Spleen (tissue), 11 donors: ENCODE measurements around the gene ERGIC1. TPM values are rescaled to one million over a fixed set of nuclear protein-coding genes. Genes with fewer than 3 reads are reported as not detected.

ENCODE experiments used
- DNase-seq: peaks from one replicate; pipeline ENCODE4 v3.0.0-alpha.2; 2020
- H3K27ac ChIP-seq, 8 donors: fragments of 200-600 bp; sonication (generic) in 7 of 8; 1 replicate in 4 of 8; 2 replicates in 4 of 8; pipeline versions ENCODE4 v1.5.0 to v1.8.0; 2016 to 2021; ENCODE audit warnings: inconsistent platforms in 4 of 8, mild to moderate bottlenecking in 4 of 8, moderate library complexity in 1 of 8
- H3K27me3 ChIP-seq, 7 donors: fragments of 200-600 bp; sonication (generic) in 6 of 7; replicated peaks in 1 of 7; 1 replicate in 4 of 7; 2 replicates in 3 of 7; pipeline versions ENCODE4 v1.5.0 to v1.8.0; 2016 to 2021; ENCODE audit warnings: inconsistent platforms in 3 of 7, mild to moderate bottlenecking in 1 of 7
- H3K36me3 ChIP-seq, 6 donors: fragments of 200-600 bp; sonication (generic) in 5 of 6; 1 replicate in 4 of 6; 2 replicates in 2 of 6; pipeline versions ENCODE4 v1.5.0 to v1.8.0; 2016 to 2021; ENCODE audit warnings: inconsistent platforms in 2 of 6
- H3K4me1 ChIP-seq, 6 donors: fragments of 200-600 bp; sonication (generic) in 5 of 6; 1 replicate in 3 of 6; 2 replicates in 3 of 6; pipeline versions ENCODE4 v1.5.0 to v1.8.0; 2016 to 2021; ENCODE audit warnings: inconsistent platforms in 3 of 6
- H3K4me3 ChIP-seq, 8 donors: fragments of 200-600 bp; sonication (generic) in 7 of 8; 1 replicate in 4 of 8; 2 replicates in 4 of 8; pipeline versions ENCODE4 v1.5.0 to v1.8.0; 2016 to 2021; ENCODE audit warnings: inconsistent platforms in 4 of 8, mild to moderate bottlenecking in 4 of 8, moderate library complexity in 2 of 8
- H3K9me3 ChIP-seq, 8 donors: fragments of 200-600 bp; sonication (generic) in 7 of 8; 1 replicate in 4 of 8; 2 replicates in 4 of 8; pipeline versions ENCODE4 v1.5.0 to v1.8.0; 2016 to 2021; ENCODE audit warnings: inconsistent platforms in 4 of 8
- POLR2A ChIP-seq, 3 donors: fragments of 450-650 bp; IDR thresholded peaks; one replicate each; pipeline ENCODE4 v1.5.1; 2017; ENCODE audit warnings: antibody characterized with exemption in 3 of 3, mild to moderate bottlenecking in 1 of 3
- POLR2AphosphoS5 ChIP-seq, 3 donors: sonication (generic); formaldehyde crosslinking; IDR thresholded peaks; one replicate each; pipeline ENCODE4 v1.5.1; 2017; ENCODE audit warnings: antibody characterized with exemption in 3 of 3
- WGBS, 5 donors: extraction: QIAGEN DNeasy Blood & Tissue Kit in 3 of 5; methylation state at CpG; one replicate each; pipeline versions ENCODE4 v1.1.5 to v1.1.7; 2013 to 2018; 5-methylcytosine and 5-hydroxymethylcytosine counted together
- intact Hi-C: fragments of 100-400 bp; cut with DNase I; formaldehyde crosslinking; loops from one replicate; pipeline ENCODE4 v1.15.0; 2023; ENCODE audit warnings: low total_unique reads
- polyA plus RNA-seq, 3 donors: library from polyadenylated mRNA; stranded (reverse); fragments of 200-250 nt; gene quantifications; one replicate each; pipeline ENCODE4 v1.2.1, GENCODE V29; 2013
- total RNA-seq, 7 donors: library from RNA; depleted of rRNA in 3 of 7; stranded (reverse); fragments of >200 nt in 3 of 7; fragmentation: NEBNext Ultra II Directional in 4 of 7; extraction: Animal tissue kit (Norgen Biotek cat#: 25700) in 4 of 7; gene quantifications; one replicate each; pipeline versions ENCODE4 v1.1.0 to v1.2.1, GENCODE V29; 2016 to 2021
- TF ChIP-seq, protein P1 (sequence below), 11 experiments: fragments of 200-600 bp in 7 of 11; fragments of 450-650 bp in 4 of 11; sonication (generic) in 4 of 11; IDR thresholded peaks in 8 of 11; conservative IDR thresholded peaks in 3 of 11; 1 replicate in 7 of 11; 2 replicates in 4 of 11; pipeline versions ENCODE4 v1.4.0 to v1.8.0; 2016 to 2021; ENCODE audit warnings: antibody characterized with exemption in 11 of 11, inconsistent platforms in 4 of 11, mild to moderate bottlenecking in 1 of 11
- donor health status: healthy with polysubstance abuse.
- donor health status: DM: no; HTN: no; CAD: no; lungs with moderate emphysema.
- donor health status: DM: no; HTN: no; CAD: no.
- donor health status: Bipolar disorder and iron deficiency.
- donor health status: healthy.
- donor health status: DM: no; HTN: no; CAD: no.
- donor health status: DM: yes; HTN: yes; CAD: no.

ERGIC1 gene
- total and polyA plus RNA-seq, 10 donors, result 36.9 to 166 (median 125) TPM

DNA sequence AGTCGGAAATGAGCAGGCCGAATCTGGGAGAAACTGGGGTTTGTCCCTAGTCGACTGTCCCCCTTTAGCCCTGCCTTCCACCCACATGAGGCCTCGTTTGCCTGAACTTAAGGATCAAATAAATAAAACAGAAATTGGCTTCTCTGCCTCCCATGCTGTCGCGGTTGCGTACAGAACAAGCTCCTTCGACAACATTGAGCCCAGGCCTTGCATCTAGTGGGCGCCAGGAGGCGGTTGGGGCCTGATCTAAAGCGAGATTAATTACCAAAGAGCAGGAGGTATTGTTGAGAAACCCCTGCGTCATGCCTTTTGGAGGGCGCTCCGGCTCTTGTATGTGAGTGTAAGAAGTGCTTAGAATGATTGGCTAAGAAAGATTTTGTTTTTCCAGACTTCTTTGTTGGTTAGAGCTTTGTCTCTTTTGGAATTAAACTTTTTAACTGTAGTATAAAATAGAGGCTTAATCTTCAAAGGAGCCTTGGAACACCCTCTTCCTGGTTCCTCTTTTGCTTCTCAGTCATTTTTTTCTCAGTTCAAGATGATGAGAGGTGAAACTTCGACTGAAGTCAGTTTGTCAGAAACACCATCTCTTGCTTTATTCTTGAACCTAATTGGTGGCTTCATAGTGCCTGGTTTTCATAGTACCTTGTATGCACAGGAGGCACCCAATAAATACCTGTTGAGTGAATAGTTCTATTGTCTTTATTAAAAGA is 150.3 kb downstream of the ERGIC1 start:
- TF ChIP-seq, protein P1, sequence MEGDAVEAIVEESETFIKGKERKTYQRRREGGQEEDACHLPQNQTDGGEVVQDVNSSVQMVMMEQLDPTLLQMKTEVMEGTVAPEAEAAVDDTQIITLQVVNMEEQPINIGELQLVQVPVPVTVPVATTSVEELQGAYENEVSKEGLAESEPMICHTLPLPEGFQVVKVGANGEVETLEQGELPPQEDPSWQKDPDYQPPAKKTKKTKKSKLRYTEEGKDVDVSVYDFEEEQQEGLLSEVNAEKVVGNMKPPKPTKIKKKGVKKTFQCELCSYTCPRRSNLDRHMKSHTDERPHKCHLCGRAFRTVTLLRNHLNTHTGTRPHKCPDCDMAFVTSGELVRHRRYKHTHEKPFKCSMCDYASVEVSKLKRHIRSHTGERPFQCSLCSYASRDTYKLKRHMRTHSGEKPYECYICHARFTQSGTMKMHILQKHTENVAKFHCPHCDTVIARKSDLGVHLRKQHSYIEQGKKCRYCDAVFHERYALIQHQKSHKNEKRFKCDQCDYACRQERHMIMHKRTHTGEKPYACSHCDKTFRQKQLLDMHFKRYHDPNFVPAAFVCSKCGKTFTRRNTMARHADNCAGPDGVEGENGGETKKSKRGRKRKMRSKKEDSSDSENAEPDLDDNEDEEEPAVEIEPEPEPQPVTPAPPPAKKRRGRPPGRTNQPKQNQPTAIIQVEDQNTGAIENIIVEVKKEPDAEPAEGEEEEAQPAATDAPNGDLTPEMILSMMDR (IDR thresholded peaks at IDR 0.05 in 8 of 11, conservative IDR thresholded peaks at IDR 0.05 in 3 of 11), result peak in 10 of 11 experiments; percentile 25 to 76 (median 52)
- TF ChIP-seq POLR2A (IDR thresholded peaks at IDR 0.05) (no peak), POLR2AphosphoS5 (IDR thresholded peaks at IDR 0.05) (peak in 1 of 3 donors; percentile 64)
- Histone ChIP-seq H3K4me1 (peaks cover 19 to 62% (median 48%) of the 10 kb centered on the region in 6 donors), H3K4me3 (peak overlapping the region; percentile 87 to 98 (median 94)), H3K9me3 (no peaks in the 10 kb centered on the region), H3K27me3 (no peaks in the 10 kb centered on the region), H3K27ac (peak overlapping the region; percentile 91 to 98 (median 96)), H3K36me3 (peaks cover 0 to 34% (median 23%) of the 10 kb centered on the region in 6 donors)
- peak; percentile 86 for DNase-seq
- intact Hi-C loops, result no loop called here
- WGBS, 5 donors, result 0 to 1% (median 0%) methylated on average over 15 of the region's 15 CpGs

DNA sequence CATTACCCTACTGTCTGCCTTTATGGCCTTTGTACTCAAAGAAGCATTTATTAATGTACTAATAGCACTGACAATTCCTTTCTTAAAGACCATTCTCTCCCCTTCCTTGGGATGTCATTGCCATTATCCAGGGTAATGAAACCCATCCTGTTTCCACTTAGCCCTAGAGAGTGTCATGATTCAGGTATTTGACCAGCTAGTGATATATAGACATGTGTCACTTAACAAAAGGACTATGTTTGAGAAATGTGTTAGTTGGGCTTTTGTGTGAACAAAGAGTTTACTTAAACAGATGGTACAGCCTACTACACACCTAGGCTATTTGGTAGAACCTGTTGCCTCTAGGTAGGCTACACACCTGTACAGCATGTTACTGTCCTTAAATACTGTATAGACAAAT is 151.5 kb downstream of the ERGIC1 start:
- H3K36me3 ChIP-seq, result peaks cover 0 to 45% (median 23%) of the 10 kb centered on the region in 6 donors
- H3K4me3 ChIP-seq, result peak overlapping the region in 3 of 8 donors; percentile 94 to 98 (median 94)
- peak overlapping the region in 4 of 8 donors; percentile 18 to 98 (median 96) for H3K27ac ChIP-seq
- no peak for DNase-seq
- no peaks in the 10 kb centered on the region for H3K9me3 ChIP-seq
- peaks cover 19 to 74% (median 48%) of the 10 kb centered on the region in 6 donors for H3K4me1 ChIP-seq
- TF ChIP-seq POLR2AphosphoS5 (IDR thresholded peaks at IDR 0.05), result no peak
- no peak for TF ChIP-seq POLR2A (IDR thresholded peaks at IDR 0.05)
- TF ChIP-seq, protein P1 (IDR thresholded peaks at IDR 0.05 in 8 of 11, conservative IDR thresholded peaks at IDR 0.05 in 3 of 11), result no peak
- no peaks in the 10 kb centered on the region for H3K27me3 ChIP-seq
- intact Hi-C loops, result no loop called here

DNA sequence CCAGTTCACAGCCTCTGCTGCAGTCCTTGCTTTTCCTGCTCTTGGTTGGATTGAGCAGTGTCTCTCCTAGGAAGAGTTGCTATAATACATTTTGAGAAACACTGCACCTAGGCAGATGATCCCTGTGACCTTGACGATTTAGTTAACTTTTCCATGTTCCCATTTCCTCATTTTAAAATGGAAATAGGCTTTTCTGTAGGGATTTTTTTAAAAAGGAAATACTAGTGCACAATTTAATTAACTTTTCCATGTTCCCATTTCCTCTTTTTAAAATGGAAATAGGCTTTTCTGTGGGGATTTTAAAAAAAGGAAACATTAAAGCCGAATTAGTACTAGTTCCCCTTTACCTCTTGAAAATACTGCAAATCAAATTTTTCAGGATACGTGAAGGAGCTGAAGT is 154.2 kb downstream of the ERGIC1 start:
- 45 to 59% (median 52%) methylated on average over 3 of the region's 3 CpGs for WGBS, 5 donors
- no peak for TF ChIP-seq POLR2A (IDR thresholded peaks at IDR 0.05)
- no peak for TF ChIP-seq POLR2AphosphoS5 (IDR thresholded peaks at IDR 0.05)
- TF ChIP-seq, protein P1 (IDR thresholded peaks at IDR 0.05 in 8 of 11, conservative IDR thresholded peaks at IDR 0.05 in 3 of 11), result no peak
- H3K27me3 ChIP-seq, result no peaks in the 10 kb centered on the region
- H3K36me3 ChIP-seq, result peaks cover 0 to 72% (median 35%) of the 10 kb centered on the region in 6 donors
- H3K4me3 ChIP-seq, result no peak overlapping the region
- peaks cover 19 to 90% (median 49%) of the 10 kb centered on the region in 6 donors for H3K4me1 ChIP-seq
- DNase-seq, result no peak
- no peaks in the 10 kb centered on the region for H3K9me3 ChIP-seq
- H3K27ac ChIP-seq, result peak overlapping the region in 3 of 8 donors; percentile 4 to 24 (median 8)
- intact Hi-C loops, result no loop called here

DNA sequence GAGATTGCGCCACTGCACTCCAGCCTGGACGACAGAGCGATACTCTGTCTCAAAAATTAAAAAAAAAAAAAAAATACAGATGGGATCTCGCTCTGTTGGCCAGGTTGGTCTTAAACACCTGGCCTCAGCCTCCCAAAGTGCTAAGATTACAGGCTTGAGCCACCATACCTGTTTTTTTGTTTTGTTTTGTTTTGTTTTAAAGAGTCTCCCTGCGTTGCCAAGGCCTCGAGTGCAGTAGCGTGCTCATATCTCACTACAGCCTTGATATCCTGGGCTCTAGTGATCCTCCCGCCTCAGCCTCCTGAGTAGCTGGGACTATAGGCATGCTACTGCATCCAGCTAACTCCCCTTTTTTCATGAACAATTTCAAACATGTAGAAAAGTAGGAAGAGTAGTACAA is 156.7 kb downstream of the ERGIC1 start:
- H3K27ac ChIP-seq, result no peak overlapping the region
- H3K27me3 ChIP-seq, result no peaks in the 10 kb centered on the region
- H3K4me3 ChIP-seq, result no peak overlapping the region
- H3K36me3 ChIP-seq, result peaks cover 0 to 97% (median 50%) of the 10 kb centered on the region in 6 donors
- TF ChIP-seq, protein P1 (IDR thresholded peaks at IDR 0.05 in 8 of 11, conservative IDR thresholded peaks at IDR 0.05 in 3 of 11), result no peak
- no peak for TF ChIP-seq POLR2AphosphoS5 (IDR thresholded peaks at IDR 0.05)
- no peak for TF ChIP-seq POLR2A (IDR thresholded peaks at IDR 0.05)
- WGBS, 5 donors, result 91 to 97% (median 94%) methylated on average over 8 of the region's 8 CpGs
- no peak for DNase-seq
- H3K9me3 ChIP-seq, result no peaks in the 10 kb centered on the region
- peaks cover 11 to 91% (median 43%) of the 10 kb centered on the region in 6 donors for H3K4me1 ChIP-seq
- intact Hi-C loops, result no loop called here
